GM21381 (cell line): ENCODE measurements around the gene SERPINB3.
"Not testable (repeated sequence)": the region's sequence is repeated elsewhere in the genome, so short reads cannot be mapped to it uniquely, and the experiment has no call there.

Experiments
- ATAC-seq: cut with Tn5 transposase; IDR thresholded peaks from one replicate; pipeline ENCODE4 v1.9.1; 2021; ENCODE audit warnings: mild to moderate bottlenecking, moderate library complexity; ENCODE audit not compliant: unreplicated experiment

The SERPINB3 gene

GRCh38 chr18:63661750-63662149 lies at the start of gene SERPINB3:
TSS of gene SERPINB3 (minus strand) at chr18:63661893. CDS start at chr18:63661216, 677 bp downstream.
- ATAC-seq, result not testable (repeated sequence)

GRCh38 chr18:63708650-63709049 lies 47.0 kb upstream of the SERPINB3 start:
- no peak for ATAC-seq

- no peak for ATAC-seq
These were observed 46.1 kb upstream of the SERPINB3 start for GRCh38 chr18:63707816-63708215.

GRCh38 chr18:63705401-63705800 lies 43.7 kb upstream of the SERPINB3 start:
- no peak for ATAC-seq

GRCh38 chr18:63702660-63703059 lies 41.0 kb upstream of the SERPINB3 start, which contains the start of gene SERPINB11:
TSS of gene SERPINB11 (plus strand) at chr18:63702960. CDS start at chr18:63710194, 7,234 bp downstream.
- ATAC-seq, result no peak

- no peak for ATAC-seq
These were observed 40.3 kb upstream of the SERPINB3 start for GRCh38 chr18:63701952-63702351.

GRCh38 chr18:63700501-63700900 lies 38.8 kb upstream of the SERPINB3 start:
- ATAC-seq, result no peak

GRCh38 chr18:63697097-63697660 lies 35.5 kb upstream of the SERPINB3 start:
- no peak for ATAC-seq

- no peak for ATAC-seq
These were observed 27.4 kb upstream of the SERPINB3 start for GRCh38 chr18:63689064-63689463.

- ATAC-seq, result no peak
These were observed 25.2 kb upstream of the SERPINB3 start for GRCh38 chr18:63686871-63687270.

- no peak for ATAC-seq
These were observed 23.0 kb upstream of the SERPINB3 start for GRCh38 chr18:63684718-63685117.

- ATAC-seq, result no peak
These were observed 22.2 kb upstream of the SERPINB3 start for GRCh38 chr18:63683890-63684289.

- ATAC-seq, result no peak
These were observed 21.5 kb upstream of the SERPINB3 start for GRCh38 chr18:63683152-63683551.

GRCh38 chr18:63681449-63682340 lies 20.0 kb upstream of the SERPINB3 start:
- no peak for ATAC-seq

GRCh38 chr18:63679820-63680606 lies 18.3 kb upstream of the SERPINB3 start:
- ATAC-seq, result no peak

GRCh38 chr18:63677500-63678225 lies 16.0 kb upstream of the SERPINB3 start:
- no peak for ATAC-seq

- ATAC-seq, result peak; percentile 81
These were observed 15.0 kb upstream of the SERPINB3 start for GRCh38 chr18:63676526-63677323.

- ATAC-seq, result no peak
These were observed 2.9 kb upstream of the SERPINB3 start for GRCh38 chr18:63664571-63664970.

GRCh38 chr18:63658920-63659319 lies 2.8 kb downstream of the SERPINB3 start:
- ATAC-seq, result not testable (repeated sequence)

- ATAC-seq, result not testable (repeated sequence)
These were observed 11.4 kb downstream of the SERPINB3 start for GRCh38 chr18:63650271-63650670.
